GM13977 (cell line): ENCODE measurements around the gene LSM14B.

Experiments used
- DNase-seq: peaks from one replicate; pipeline ENCODE4 v3.0.0; 2012; ENCODE audit warnings: low spot score
- in situ Hi-C: fragments of 300-500 bp; cut with MboI; formaldehyde crosslinking; loops from one replicate; pipeline ENCODE4 v1.12.0; 2022; ENCODE audit warnings: low sequenced_read_pairs, low pct_unique_long_range_greater_than_20kb, mixed read lengths, inconsistent platforms; ENCODE audit not compliant: unreplicated experiment
- TF ChIP-seq, protein P1 (sequence below): IDR thresholded peaks from 2 replicates; pipeline ENCODE4 v1.5.1; 2012; ENCODE audit warnings: mild to moderate bottlenecking, control low read depth; ENCODE audit not compliant: insufficient read depth; ENCODE audit errors: extremely low read depth, missing control alignments

The LSM14B gene

GRCh38 chr20:62137478-62138203 lies 15.4 kb downstream of the LSM14B start:
- in situ Hi-C loops: no loop called here
- TF ChIP-seq, protein P1, sequence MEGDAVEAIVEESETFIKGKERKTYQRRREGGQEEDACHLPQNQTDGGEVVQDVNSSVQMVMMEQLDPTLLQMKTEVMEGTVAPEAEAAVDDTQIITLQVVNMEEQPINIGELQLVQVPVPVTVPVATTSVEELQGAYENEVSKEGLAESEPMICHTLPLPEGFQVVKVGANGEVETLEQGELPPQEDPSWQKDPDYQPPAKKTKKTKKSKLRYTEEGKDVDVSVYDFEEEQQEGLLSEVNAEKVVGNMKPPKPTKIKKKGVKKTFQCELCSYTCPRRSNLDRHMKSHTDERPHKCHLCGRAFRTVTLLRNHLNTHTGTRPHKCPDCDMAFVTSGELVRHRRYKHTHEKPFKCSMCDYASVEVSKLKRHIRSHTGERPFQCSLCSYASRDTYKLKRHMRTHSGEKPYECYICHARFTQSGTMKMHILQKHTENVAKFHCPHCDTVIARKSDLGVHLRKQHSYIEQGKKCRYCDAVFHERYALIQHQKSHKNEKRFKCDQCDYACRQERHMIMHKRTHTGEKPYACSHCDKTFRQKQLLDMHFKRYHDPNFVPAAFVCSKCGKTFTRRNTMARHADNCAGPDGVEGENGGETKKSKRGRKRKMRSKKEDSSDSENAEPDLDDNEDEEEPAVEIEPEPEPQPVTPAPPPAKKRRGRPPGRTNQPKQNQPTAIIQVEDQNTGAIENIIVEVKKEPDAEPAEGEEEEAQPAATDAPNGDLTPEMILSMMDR: no peak

DNA sequence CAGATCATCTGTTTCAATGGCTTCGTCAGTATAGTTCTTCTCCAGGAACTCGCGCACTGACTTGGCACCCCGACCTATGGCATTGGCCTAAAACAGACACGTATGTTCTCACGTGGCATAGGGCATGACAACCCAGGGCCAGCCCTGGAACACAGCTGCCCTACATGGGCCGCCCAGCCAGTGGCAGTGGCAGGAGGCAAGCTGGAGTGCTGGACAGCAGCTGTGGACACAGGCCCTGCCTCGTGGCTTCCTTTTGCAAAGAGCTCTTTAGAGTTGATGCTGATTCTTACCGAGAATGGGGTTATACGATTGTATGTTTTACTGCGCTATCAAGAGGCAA lies 15.9 kb downstream of the LSM14B start:
- in situ Hi-C loops: no loop called here
- TF ChIP-seq, protein P1: no peak
- DNase-seq: no peak

More at GRCh38 chr20:62137478-62138203, 15.4 kb downstream of the LSM14B start:
- no peak for DNase-seq

DNA sequence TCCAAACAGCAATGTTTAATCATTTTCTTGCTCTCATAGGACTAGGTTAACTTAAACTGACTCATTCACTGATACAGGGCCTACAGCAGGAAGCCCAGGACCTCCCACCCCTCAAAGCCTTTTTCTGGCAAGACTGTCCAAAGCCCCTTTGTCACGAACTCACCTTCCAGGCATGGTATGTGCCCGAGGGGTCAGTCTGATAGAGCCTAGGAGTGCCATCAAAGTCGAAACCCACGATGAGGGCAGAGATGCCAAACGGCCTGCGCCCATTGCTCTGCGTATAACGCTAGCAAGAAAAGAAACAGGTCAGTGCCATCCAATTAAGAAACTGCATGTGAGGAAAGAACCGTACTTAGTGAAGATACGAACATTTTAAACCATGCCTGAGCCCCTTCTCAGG lies 16.6 kb downstream of the LSM14B start:
- TF ChIP-seq, protein P1: no peak
- DNase-seq: no peak
- in situ Hi-C loops: no loop called here

- TF ChIP-seq, protein P1: no peak
- in situ Hi-C loops: loop anchor here (10.0 kb wide), 1 partner anchor 115 kb away; no protein-coding TSS in a partner anchor
- no peak for DNase-seq
Observed at GRCh38 chr20:62139636-62140035, 17.4 kb downstream of the LSM14B start.

- in situ Hi-C loops: loop anchor here (10.0 kb wide), 1 partner anchor 116 kb away; no protein-coding TSS in a partner anchor
- TF ChIP-seq, protein P1: no peak
- DNase-seq: no peak
Observed at GRCh38 chr20:62141043-62141396, 18.7 kb downstream of the LSM14B start.

GRCh38 chr20:62141397-62142251 lies 19.3 kb downstream of the LSM14B start:
- in situ Hi-C loops: loop anchor here (10.0 kb wide), 1 partner anchor 117 kb away; no protein-coding TSS in a partner anchor
- DNase-seq: no peak

More at GRCh38 chr20:62141397-62142251, 19.3 kb downstream of the LSM14B start:
- TF ChIP-seq, protein P1: peak; percentile 52
